Measurements from ENCODE around the gene WEE2.
"Not testable (repeated sequence)": the region's sequence is repeated elsewhere in the genome, so short reads cannot be mapped to it uniquely, and the experiment has no call there.

WEE2 gene

GRCh38 chr7:141708351-141708750 is at the start of gene WEE2:
Gene WEE2, plus strand, starts transcription at chr7:141708353. Its CDS starts 406 bp downstream, at chr7:141708759.
- no peak for DNase-seq

- DNase-seq = no peak
Measured at GRCh38 chr7:141659501-141659900, 48.7 kb upstream of the WEE2 start.

GRCh38 chr7:141660259-141660658 is 47.9 kb upstream of the WEE2 start:
- DNase-seq = no peak

- no peak for DNase-seq
Measured at GRCh38 chr7:141663081-141663849, 44.9 kb upstream of the WEE2 start.

GRCh38 chr7:141664450-141664849 is 43.7 kb upstream of the WEE2 start:
- no peak for DNase-seq

GRCh38 chr7:141665208-141666035 is 42.7 kb upstream of the WEE2 start:
- no peak for DNase-seq

GRCh38 chr7:141666071-141666470 is 42.1 kb upstream of the WEE2 start:
- DNase-seq = no peak

GRCh38 chr7:141668853-141669252 is 39.3 kb upstream of the WEE2 start:
- DNase-seq = no peak

- DNase-seq = no peak
Measured at GRCh38 chr7:141671705-141672496, 36.3 kb upstream of the WEE2 start.

GRCh38 chr7:141673346-141673745 is 34.8 kb upstream of the WEE2 start:
- no peak for DNase-seq

GRCh38 chr7:141674171-141674671 is 33.9 kb upstream of the WEE2 start:
- no peak for DNase-seq

GRCh38 chr7:141674702-141675101 is 33.5 kb upstream of the WEE2 start:
- no peak for DNase-seq

GRCh38 chr7:141675436-141676215 is 32.5 kb upstream of the WEE2 start:
- DNase-seq = no peak

- no peak for DNase-seq
Measured at GRCh38 chr7:141676618-141677017, 31.5 kb upstream of the WEE2 start.

GRCh38 chr7:141679014-141679413 is 29.1 kb upstream of the WEE2 start:
- no peak for DNase-seq

GRCh38 chr7:141685285-141686023 is 22.7 kb upstream of the WEE2 start:
- no peak for DNase-seq

- DNase-seq = no peak
Measured at GRCh38 chr7:141686074-141686473, 22.1 kb upstream of the WEE2 start.

- no peak for DNase-seq
Measured at GRCh38 chr7:141686670-141687069, 21.5 kb upstream of the WEE2 start.

GRCh38 chr7:141688043-141688442 is 20.1 kb upstream of the WEE2 start:
- no peak for DNase-seq

- DNase-seq = not testable (repeated sequence)
Measured at GRCh38 chr7:141689072-141689825, 18.9 kb upstream of the WEE2 start.

- DNase-seq = no peak
Measured at GRCh38 chr7:141691540-141691939, 16.6 kb upstream of the WEE2 start.
